ENCODE results near the gene MRPL54. TPM values are rescaled to one million over a fixed set of nuclear protein-coding genes. Genes with fewer than 3 reads are reported as not detected.

MRPL54 gene
- total and polyA plus RNA-seq, 2 experiments from 2014 or later: 37.9 to 91.2 TPM

GRCh38 chr19:3721887-3722442 lies 40.5 kb upstream of the MRPL54 start:
- no peak overlapping the region for H3K27ac ChIP-seq
- H3K4me1 ChIP-seq (ENCODE audit: low read depth): no peaks in the 10 kb centered on the region
- no peaks in the 10 kb centered on the region for H3K36me3 ChIP-seq
- DNase-seq (ENCODE audit: low read depth in 1 of 2, low spot score in 1 of 2): no peak
- H3K27me3 ChIP-seq: peaks cover 22% of the 10 kb centered on the region
- H3K9me3 ChIP-seq (ENCODE audit: low read depth): no peaks in the 10 kb centered on the region
- no peak for TF ChIP-seq CTCF (IDR thresholded peaks at IDR 0.05; ENCODE audit: low read depth, low read length)
- peak overlapping the region; percentile 21 for H3K4me3 ChIP-seq

- TF ChIP-seq CTCF (IDR thresholded peaks at IDR 0.05; ENCODE audit: low read depth, low read length): no peak
- H3K4me3 ChIP-seq: peak overlapping the region; percentile 14
- H3K27ac ChIP-seq: no peak overlapping the region
- H3K27me3 ChIP-seq: peaks cover 22% of the 10 kb centered on the region
- H3K36me3 ChIP-seq: no peaks in the 10 kb centered on the region
- H3K4me1 ChIP-seq (ENCODE audit: low read depth): no peaks in the 10 kb centered on the region
- no peaks in the 10 kb centered on the region for H3K9me3 ChIP-seq (ENCODE audit: low read depth)
- peak in 1 of 2 donors; percentile 57 for DNase-seq (ENCODE audit: low read depth in 1 of 2, low spot score in 1 of 2)
Measured at GRCh38 chr19:3722443-3723109, 39.9 kb upstream of the MRPL54 start.

- H3K36me3 ChIP-seq: no peaks in the 10 kb centered on the region
- no peak overlapping the region for H3K27ac ChIP-seq
- H3K4me3 ChIP-seq: no peak overlapping the region
- no peaks in the 10 kb centered on the region for H3K9me3 ChIP-seq (ENCODE audit: low read depth)
- no peak for TF ChIP-seq CTCF (IDR thresholded peaks at IDR 0.05; ENCODE audit: low read depth, low read length)
- no peak for DNase-seq (ENCODE audit: low read depth in 1 of 2, low spot score in 1 of 2)
- H3K4me1 ChIP-seq (ENCODE audit: low read depth): no peaks in the 10 kb centered on the region
- peaks cover 22% of the 10 kb centered on the region for H3K27me3 ChIP-seq
Measured at GRCh38 chr19:3723110-3723488, 39.4 kb upstream of the MRPL54 start.

- no peak for TF ChIP-seq CTCF (IDR thresholded peaks at IDR 0.05; ENCODE audit: low read depth, low read length)
- no peaks in the 10 kb centered on the region for H3K9me3 ChIP-seq (ENCODE audit: low read depth)
- H3K27me3 ChIP-seq: peaks cover 22% of the 10 kb centered on the region
- H3K4me3 ChIP-seq: no peak overlapping the region
- no peak overlapping the region for H3K27ac ChIP-seq
- H3K36me3 ChIP-seq: no peaks in the 10 kb centered on the region
- H3K4me1 ChIP-seq (ENCODE audit: low read depth): no peaks in the 10 kb centered on the region
- DNase-seq (ENCODE audit: low read depth in 1 of 2, low spot score in 1 of 2): no peak
Measured at GRCh38 chr19:3723883-3724282, 38.6 kb upstream of the MRPL54 start.

- DNase-seq (ENCODE audit: low read depth in 1 of 2, low spot score in 1 of 2): no peak
- no peak overlapping the region for H3K27ac ChIP-seq
- peaks cover 22% of the 10 kb centered on the region for H3K27me3 ChIP-seq
- no peak for TF ChIP-seq CTCF (IDR thresholded peaks at IDR 0.05; ENCODE audit: low read depth, low read length)
- H3K4me3 ChIP-seq: no peak overlapping the region
- no peaks in the 10 kb centered on the region for H3K9me3 ChIP-seq (ENCODE audit: low read depth)
- H3K4me1 ChIP-seq (ENCODE audit: low read depth): no peaks in the 10 kb centered on the region
- no peaks in the 10 kb centered on the region for H3K36me3 ChIP-seq
Measured at GRCh38 chr19:3725121-3725520, 37.4 kb upstream of the MRPL54 start.
